ENCODE data around the gene DHRS2.

DHRS2 gene

GRCh38 chr14:23612802-23613201, 23.4 kb upstream of the DHRS2 start:
- DNase-seq (ENCODE audit: low read depth in 2 of 2): no peak

GRCh38 chr14:23613242-23614070, 22.7 kb upstream of the DHRS2 start:
- DNase-seq (ENCODE audit: low read depth in 2 of 2): no peak

DNA sequence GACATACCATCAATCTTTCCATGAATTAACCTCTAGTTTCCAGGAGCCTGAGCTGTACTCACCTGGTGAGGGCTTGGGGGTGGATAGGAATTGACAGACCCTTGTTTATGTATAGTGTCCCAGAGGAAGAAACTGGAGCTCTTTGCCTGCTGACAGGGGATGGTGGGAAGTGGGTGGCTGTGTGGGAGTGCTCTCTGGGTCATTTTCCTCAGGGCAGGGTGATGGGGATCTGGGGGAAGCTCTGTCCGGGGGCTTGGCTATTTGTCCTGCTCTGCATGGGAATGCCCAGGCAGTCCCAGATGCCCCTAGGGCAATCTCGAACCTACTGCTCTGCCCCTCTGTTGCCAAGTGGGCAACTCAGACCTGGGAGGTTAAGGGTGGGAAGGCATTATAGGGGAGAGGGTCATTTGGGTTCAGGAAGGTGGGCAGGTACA, 21.8 kb upstream of the DHRS2 start:
- no peak for DNase-seq (ENCODE audit: low read depth in 2 of 2)

DNA sequence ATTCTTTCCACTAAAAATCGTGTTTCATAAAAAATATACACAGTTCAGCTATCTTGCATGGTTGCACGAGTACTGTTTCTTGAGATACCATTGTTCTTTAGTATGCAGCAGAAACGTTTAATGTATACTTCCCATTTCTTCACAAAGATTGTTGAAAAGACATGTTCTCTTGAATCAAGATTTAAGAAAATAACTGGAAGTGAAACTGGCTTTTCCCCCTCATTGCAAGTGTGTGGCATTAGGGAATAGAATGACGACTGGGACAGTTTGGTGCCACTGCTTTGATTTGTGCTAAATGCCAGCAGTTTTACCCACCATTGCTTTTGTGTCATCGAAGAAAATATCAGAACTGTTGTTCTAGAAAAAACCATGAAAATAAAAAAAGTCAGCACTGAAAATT, 20.3 kb upstream of the DHRS2 start:
- DNase-seq (ENCODE audit: low read depth in 2 of 2): no peak

DNA sequence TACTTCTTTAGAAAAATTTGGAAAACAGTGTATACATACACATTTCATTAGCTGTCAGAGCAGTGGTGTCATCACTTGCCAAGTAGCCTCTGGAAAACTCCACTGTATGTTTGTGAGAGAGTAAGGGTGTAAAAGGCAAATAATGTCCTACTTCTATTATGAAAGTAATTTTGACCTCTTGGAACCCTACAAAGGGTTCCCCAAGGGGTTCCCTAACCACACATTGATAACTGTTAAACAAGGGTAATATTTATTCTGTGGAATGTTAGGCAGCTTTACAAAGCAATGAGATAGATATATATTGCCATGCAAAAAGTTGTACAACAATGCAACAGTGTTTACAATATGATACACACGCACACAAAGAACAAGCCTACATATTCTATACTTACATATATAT, 18.6 kb upstream of the DHRS2 start:
- DNase-seq (ENCODE audit: low read depth in 2 of 2): no peak

- DNase-seq (ENCODE audit: low read depth in 2 of 2): no peak
Measured at GRCh38 chr14:23618415-23618988, 17.7 kb upstream of the DHRS2 start.

GRCh38 chr14:23620177-23620702, 15.9 kb upstream of the DHRS2 start:
- DNase-seq (ENCODE audit: low read depth in 2 of 2): no peak

GRCh38 chr14:23621204-23621931, 14.8 kb upstream of the DHRS2 start:
- no peak for DNase-seq (ENCODE audit: low read depth in 2 of 2)

GRCh38 chr14:23621932-23622730, 14.0 kb upstream of the DHRS2 start:
- no peak for DNase-seq (ENCODE audit: low read depth in 2 of 2)

DNA sequence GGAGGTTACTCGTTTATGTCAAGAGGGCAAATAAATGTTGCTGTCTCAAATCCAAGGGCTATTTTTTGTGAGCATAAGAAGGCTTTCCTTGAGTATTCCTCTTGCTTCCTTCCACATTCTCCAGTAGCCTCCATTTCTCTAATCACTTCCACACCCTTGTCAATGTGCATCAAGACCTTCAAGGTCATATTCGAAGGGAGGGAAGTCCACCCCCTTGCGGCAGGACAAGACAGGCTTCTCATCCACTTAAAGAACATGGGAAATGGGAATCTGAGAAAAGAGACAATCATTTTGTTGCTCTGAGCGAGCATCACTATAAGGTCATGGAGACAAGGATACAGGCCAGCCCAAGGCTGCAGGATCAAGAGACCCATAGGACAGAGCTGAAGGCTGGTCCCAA, 13.2 kb upstream of the DHRS2 start:
- DNase-seq (ENCODE audit: low read depth in 2 of 2): no peak

GRCh38 chr14:23623962-23624361, 12.2 kb upstream of the DHRS2 start:
- DNase-seq (ENCODE audit: low read depth in 2 of 2): no peak

GRCh38 chr14:23624830-23625404, 11.2 kb upstream of the DHRS2 start:
- DNase-seq (ENCODE audit: low read depth in 2 of 2): no peak

DNA sequence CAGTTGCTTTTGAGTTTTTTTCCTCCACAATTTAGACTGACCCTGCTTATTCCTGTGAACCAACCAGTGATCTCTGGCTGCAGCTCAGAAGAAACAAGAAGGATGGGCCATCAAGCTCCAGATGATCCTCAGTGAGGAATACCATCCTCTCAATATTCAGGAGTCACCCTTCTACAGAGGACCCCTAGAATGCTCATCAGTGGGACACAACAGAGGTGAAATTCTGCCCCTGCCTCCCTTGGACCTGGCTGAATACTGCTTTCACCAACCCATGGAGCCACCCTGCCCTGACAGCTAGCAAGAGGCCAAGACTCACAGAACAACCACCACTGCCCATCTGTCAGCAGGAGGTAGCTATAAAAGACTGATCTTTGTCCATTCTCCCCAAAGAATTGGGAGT, 9.2 kb upstream of the DHRS2 start:
- no peak for DNase-seq (ENCODE audit: low read depth in 2 of 2)

DNA sequence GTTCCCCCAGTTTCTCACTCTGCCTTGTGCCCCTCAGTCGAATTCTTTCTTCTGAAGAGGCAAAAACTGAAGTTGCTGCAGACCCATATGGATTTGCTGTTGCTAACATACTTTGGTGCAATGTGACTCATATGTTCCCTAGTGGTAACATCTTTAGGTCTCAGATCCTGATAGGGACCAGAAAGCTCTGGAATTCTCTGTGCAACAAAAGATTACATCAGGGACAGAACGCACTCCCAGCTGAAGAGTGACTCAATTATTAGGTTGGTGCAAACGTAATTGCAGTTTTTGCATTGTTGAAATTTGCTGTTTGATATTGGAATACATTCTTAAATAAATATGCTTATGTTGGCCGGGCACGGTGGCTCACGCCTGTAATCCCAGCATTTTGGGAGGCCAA, 8.2 kb upstream of the DHRS2 start:
- DNase-seq (ENCODE audit: low read depth in 2 of 2): no peak

- DNase-seq (ENCODE audit: low read depth in 2 of 2): no peak
Measured at GRCh38 chr14:23629204-23629603, 7.0 kb upstream of the DHRS2 start.

DNA sequence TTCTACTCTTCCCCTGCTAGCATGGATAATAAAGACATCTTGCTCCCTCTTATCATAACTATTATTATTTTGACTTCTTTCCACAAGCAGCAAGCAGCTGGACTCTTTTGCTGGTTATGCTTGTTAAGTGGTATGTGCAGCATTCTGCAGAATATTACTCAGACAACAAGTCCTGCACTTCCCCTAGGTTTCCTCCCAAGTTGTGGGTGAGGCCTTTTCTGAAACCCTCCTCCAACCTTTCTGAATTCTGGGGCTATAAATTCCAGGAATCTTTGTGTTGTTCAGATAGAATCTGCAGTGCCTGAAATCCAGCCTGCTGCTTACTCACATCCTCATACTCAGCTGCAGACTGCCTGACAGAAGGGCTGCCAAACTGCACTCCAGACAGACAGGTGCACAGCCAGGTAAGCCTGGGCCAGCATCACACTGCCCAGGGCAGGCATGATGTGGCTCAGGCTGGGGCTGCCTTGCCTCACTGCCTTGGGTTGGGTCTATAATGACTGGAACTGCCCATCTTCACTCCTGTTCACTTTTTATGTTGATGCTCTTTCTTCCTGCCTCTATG, 6.2 kb upstream of the DHRS2 start:
- no peak for DNase-seq (ENCODE audit: low read depth in 2 of 2)

GRCh38 chr14:23630687-23631086, 5.5 kb upstream of the DHRS2 start:
- DNase-seq (ENCODE audit: low read depth in 2 of 2): no peak

DNA sequence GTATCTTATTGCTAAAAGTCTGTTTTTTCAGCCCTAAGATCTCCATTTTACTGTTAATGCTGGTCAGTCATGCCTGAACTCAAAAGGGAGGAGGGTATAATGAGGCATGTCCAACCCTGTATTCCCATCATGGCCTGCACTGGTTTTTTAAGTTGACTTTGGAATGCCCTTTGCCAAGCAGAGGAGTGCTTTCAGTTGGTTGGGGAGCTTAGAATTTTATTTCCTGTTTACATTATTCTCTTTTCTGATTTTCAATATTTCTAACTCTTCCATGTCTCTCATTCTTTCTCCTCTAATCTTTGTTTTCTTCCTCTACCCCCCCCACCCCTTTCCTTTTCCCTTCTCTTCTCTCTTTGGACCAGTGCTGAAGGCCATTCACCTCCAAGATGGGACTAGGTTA, 4.9 kb upstream of the DHRS2 start:
- DNase-seq (ENCODE audit: low read depth in 2 of 2): no peak

- DNase-seq (ENCODE audit: low read depth in 2 of 2): peak; percentile 39 to 40
Measured at GRCh38 chr14:23631702-23632460, 4.3 kb upstream of the DHRS2 start.

- no peak for DNase-seq (ENCODE audit: low read depth in 2 of 2)
Measured at GRCh38 chr14:23632461-23633159, 3.6 kb upstream of the DHRS2 start.
